Liver (tissue), 3 donors: ENCODE data around the gene HMOX2.

ENCODE experiments used
- EGR1 ChIP-seq, 2 donors: IDR thresholded peaks; 2 replicates each; pipeline ENCODE4 v1.6.1; 2016 to 2018; ENCODE audit warnings: antibody characterized with exemption in 2 of 2, low read depth in 2 of 2
- GABPA ChIP-seq, 2 donors: IDR thresholded peaks in 1 of 2; conservative IDR thresholded peaks in 1 of 2; 2 replicates each; pipeline ENCODE4 v1.6.1; 2016; ENCODE audit warnings: antibody characterized with exemption in 2 of 2, mild to moderate bottlenecking in 1 of 2, moderate library complexity in 1 of 2
- HNF4G ChIP-seq: IDR thresholded peaks from 2 replicates; pipeline ENCODE4 v1.6.1; 2016; ENCODE audit warnings: antibody characterized with exemption
- JUND ChIP-seq, 2 donors: IDR thresholded peaks; 2 replicates each; pipeline ENCODE4 v1.6.1; 2016; ENCODE audit warnings: antibody characterized with exemption in 2 of 2
- RAD21 ChIP-seq, 2 donors: IDR thresholded peaks; 2 replicates each; pipeline ENCODE4 v1.6.1; 2016; ENCODE audit warnings: antibody characterized with exemption in 2 of 2, mild to moderate bottlenecking in 2 of 2
- RXRA ChIP-seq, 2 donors: IDR thresholded peaks; 2 replicates each; pipeline ENCODE4 v1.6.1; 2017 to 2018; ENCODE audit warnings: antibody characterized with exemption in 2 of 2, mild to moderate bottlenecking in 1 of 2
- SP1 ChIP-seq: IDR thresholded peaks from 2 replicates; pipeline ENCODE4 v1.6.1; 2018; ENCODE audit warnings: antibody characterized with exemption, mild to moderate bottlenecking
- TAF1 ChIP-seq: conservative IDR thresholded peaks from 2 replicates; pipeline ENCODE4 v1.6.1; 2016; ENCODE audit warnings: antibody characterized with exemption, mild to moderate bottlenecking
- YY1 ChIP-seq: IDR thresholded peaks from 2 replicates; pipeline ENCODE4 v1.6.1; 2016; ENCODE audit warnings: antibody characterized with exemption, mild to moderate bottlenecking
- TF ChIP-seq, protein P1 (sequence below): fragments of 150-350 bp; IDR thresholded peaks from 2 replicates; pipeline ENCODE4 v1.5.1; 2017; ENCODE audit warnings: improper control_type of control experiment, low read depth, low read length; ENCODE audit not compliant: missing input control
- TF ChIP-seq, protein P2 (sequence below): IDR thresholded peaks from 2 replicates; pipeline ENCODE4 v1.6.1; 2016; ENCODE audit warnings: antibody characterized with exemption, mild to moderate bottlenecking
- TF ChIP-seq, protein P3 (sequence below): IDR thresholded peaks from 2 replicates; pipeline ENCODE4 v1.6.1; 2016; ENCODE audit warnings: antibody characterized with exemption
- donor health status: healthy.
- donor health status: healthy.

DNA sequence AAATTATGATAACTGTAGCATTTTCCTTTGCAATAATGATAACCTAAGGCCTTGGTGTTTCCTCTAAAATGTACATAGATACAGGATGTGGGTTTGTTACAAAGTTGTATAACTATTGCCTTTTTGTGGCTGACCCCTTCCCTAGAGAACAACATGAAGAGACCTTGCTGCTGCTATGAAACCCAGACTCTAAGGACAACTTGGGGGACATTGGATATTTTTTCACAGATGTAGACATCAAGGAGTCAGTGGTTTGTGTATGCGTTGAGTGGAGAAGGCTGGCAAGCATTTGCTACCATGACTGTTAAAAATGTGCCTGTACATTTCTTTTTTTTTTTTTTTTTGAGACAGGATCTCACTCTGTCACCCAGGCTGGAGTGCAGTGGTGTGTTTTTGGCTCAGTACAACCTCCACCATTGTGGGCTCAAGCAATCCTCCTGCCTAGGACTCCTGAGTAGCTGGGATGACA, 12.3 kb downstream of the HMOX2 start:
- no peak for TF ChIP-seq YY1
- TF ChIP-seq, protein P1, sequence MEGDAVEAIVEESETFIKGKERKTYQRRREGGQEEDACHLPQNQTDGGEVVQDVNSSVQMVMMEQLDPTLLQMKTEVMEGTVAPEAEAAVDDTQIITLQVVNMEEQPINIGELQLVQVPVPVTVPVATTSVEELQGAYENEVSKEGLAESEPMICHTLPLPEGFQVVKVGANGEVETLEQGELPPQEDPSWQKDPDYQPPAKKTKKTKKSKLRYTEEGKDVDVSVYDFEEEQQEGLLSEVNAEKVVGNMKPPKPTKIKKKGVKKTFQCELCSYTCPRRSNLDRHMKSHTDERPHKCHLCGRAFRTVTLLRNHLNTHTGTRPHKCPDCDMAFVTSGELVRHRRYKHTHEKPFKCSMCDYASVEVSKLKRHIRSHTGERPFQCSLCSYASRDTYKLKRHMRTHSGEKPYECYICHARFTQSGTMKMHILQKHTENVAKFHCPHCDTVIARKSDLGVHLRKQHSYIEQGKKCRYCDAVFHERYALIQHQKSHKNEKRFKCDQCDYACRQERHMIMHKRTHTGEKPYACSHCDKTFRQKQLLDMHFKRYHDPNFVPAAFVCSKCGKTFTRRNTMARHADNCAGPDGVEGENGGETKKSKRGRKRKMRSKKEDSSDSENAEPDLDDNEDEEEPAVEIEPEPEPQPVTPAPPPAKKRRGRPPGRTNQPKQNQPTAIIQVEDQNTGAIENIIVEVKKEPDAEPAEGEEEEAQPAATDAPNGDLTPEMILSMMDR, result no peak
- TF ChIP-seq HNF4G, result no peak
- TF ChIP-seq RXRA (IDR thresholded peaks at IDR 0.05), result no peak
- TF ChIP-seq, protein P2, sequence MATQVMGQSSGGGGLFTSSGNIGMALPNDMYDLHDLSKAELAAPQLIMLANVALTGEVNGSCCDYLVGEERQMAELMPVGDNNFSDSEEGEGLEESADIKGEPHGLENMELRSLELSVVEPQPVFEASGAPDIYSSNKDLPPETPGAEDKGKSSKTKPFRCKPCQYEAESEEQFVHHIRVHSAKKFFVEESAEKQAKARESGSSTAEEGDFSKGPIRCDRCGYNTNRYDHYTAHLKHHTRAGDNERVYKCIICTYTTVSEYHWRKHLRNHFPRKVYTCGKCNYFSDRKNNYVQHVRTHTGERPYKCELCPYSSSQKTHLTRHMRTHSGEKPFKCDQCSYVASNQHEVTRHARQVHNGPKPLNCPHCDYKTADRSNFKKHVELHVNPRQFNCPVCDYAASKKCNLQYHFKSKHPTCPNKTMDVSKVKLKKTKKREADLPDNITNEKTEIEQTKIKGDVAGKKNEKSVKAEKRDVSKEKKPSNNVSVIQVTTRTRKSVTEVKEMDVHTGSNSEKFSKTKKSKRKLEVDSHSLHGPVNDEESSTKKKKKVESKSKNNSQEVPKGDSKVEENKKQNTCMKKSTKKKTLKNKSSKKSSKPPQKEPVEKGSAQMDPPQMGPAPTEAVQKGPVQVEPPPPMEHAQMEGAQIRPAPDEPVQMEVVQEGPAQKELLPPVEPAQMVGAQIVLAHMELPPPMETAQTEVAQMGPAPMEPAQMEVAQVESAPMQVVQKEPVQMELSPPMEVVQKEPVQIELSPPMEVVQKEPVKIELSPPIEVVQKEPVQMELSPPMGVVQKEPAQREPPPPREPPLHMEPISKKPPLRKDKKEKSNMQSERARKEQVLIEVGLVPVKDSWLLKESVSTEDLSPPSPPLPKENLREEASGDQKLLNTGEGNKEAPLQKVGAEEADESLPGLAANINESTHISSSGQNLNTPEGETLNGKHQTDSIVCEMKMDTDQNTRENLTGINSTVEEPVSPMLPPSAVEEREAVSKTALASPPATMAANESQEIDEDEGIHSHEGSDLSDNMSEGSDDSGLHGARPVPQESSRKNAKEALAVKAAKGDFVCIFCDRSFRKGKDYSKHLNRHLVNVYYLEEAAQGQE, result no peak
- TF ChIP-seq TAF1, result no peak
- no peak for TF ChIP-seq EGR1 (IDR thresholded peaks at IDR 0.05; ENCODE audit: low read depth in 2 of 2)
- TF ChIP-seq, protein P3, sequence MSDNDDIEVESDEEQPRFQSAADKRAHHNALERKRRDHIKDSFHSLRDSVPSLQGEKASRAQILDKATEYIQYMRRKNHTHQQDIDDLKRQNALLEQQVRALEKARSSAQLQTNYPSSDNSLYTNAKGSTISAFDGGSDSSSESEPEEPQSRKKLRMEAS, result no peak
- peak in 1 of 2 donors; percentile 3 for TF ChIP-seq JUND (IDR thresholded peaks at IDR 0.05)
- peak; percentile 50 for TF ChIP-seq SP1
- no peak for TF ChIP-seq GABPA (IDR thresholded peaks at IDR 0.05 in 1 of 2, conservative IDR thresholded peaks at IDR 0.05 in 1 of 2)
- no peak for TF ChIP-seq RAD21 (IDR thresholded peaks at IDR 0.05)
